GM21723 (cell line): Measurements from ENCODE around the gene PRPF40B.
"Not testable (repeated sequence)": the region's sequence is repeated elsewhere in the genome, so short reads cannot be mapped to it uniquely, and the experiment has no call there.

ENCODE experiments used
- ATAC-seq: cut with Tn5 transposase; IDR thresholded peaks from one replicate; pipeline ENCODE4 v1.9.1; 2021; ENCODE audit warnings: mild to moderate bottlenecking, moderate library complexity; ENCODE audit not compliant: unreplicated experiment

PRPF40B gene

DNA sequence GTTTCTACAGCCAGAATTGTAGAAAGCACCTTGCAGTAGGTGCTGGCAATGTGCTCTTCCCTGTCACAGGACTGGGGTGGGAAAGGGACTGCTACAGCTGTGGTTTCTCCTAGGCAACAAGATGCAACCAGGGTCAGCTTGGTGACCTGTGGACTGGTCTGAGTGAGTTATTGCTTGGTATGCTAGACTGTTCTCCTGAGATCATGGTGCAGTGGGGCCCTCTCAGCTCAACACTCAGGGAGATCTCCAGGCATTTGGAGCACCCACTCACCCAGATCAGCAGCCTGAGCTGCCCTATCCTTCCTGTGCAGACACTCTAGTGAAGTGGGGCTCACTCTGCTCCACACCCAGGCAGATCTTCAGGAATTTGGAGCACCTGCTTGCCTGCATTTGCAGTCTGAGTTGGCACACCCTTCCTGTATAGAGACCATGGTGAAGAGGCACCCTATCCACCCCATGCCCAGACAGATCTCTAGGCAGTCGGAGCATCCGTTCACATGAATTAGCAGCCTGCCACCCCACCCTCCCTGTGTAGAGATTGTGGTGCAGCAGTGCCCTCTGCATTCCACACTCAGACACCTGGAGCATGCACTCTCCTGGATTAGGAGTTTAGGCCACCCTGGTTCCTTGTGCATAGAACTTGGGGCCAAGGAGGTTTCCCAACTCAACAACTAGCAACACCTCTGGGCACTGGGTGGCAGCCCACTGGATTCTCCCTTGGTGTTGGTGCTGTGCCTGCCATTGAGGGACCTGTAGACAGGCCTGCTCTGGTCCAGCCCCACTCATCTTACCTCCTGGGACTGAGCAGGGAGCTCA, 14.1 kb upstream of the PRPF40B start:
- ATAC-seq, result no peak

DNA sequence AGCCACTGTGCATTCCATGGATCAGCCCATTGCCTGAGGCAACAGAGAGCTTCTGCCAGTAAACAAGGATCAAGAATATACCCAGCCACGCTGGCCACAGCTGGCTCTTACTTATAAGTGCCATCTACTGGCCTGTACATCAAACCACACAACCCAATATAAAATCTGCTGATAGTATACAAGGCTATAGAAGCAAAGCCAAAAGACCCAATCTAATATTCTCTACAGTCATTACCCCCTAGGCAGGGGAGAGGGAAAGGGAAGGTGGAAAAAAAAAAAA, 13.5 kb upstream of the PRPF40B start:
- no peak for ATAC-seq

DNA sequence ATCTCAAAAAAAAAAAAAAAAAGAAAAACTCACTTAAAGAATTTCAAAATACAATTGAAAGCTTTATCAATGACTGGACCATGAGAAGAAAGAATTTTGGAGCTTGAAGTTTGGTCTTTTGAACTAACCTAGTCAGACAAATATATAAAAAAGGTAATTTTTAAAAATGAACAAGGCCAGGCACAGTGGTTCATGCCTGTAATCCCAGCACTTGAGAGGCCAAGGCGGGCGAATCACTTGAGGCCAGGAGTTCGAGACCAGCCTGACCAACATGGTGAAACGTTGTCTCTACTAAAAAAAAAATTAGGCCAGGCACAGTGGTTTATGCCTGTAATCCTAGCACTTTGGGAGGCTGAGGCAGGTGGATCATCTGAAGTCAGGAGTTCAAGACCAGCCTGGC, 12.6 kb upstream of the PRPF40B start:
- not testable (repeated sequence) for ATAC-seq

DNA sequence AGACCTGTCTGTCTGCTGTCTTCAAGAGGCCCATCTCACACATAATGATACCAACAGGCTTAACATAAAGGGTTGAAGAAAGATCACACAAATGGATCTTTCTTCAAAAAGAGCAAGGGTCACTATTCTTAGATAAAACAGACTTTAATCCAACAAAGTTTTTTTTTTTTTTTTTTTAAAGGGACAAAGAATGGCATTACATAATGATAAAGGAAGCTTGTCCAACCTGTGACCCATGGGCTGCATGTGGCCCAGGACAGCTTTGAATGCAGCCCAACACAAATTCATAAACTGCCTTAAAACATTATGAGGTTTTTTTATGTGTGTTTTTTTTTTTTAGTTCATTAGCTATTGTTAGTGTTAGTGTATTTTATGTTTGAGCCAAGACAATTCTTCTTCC, 11.2 kb upstream of the PRPF40B start:
- no peak for ATAC-seq

DNA sequence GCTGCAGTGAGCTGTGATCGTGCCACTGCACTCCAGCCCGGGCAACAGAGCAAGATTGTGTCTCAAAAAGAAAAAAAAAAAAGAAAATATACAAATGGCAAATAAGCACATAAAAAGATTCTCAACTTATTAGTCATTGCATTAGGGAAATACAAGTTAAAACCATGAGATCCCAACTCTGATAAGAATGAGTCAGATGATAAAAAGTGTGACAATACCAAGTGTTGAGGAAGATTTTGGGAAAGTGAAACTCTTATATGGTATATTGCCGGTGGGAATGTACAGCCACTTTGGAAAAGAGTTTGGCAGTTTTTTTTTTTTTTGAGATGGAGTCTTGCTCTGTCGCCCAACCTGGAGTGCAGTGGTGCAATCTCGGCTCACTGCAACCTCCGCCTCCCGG, 7.6 kb upstream of the PRPF40B start:
- ATAC-seq, result no peak

DNA sequence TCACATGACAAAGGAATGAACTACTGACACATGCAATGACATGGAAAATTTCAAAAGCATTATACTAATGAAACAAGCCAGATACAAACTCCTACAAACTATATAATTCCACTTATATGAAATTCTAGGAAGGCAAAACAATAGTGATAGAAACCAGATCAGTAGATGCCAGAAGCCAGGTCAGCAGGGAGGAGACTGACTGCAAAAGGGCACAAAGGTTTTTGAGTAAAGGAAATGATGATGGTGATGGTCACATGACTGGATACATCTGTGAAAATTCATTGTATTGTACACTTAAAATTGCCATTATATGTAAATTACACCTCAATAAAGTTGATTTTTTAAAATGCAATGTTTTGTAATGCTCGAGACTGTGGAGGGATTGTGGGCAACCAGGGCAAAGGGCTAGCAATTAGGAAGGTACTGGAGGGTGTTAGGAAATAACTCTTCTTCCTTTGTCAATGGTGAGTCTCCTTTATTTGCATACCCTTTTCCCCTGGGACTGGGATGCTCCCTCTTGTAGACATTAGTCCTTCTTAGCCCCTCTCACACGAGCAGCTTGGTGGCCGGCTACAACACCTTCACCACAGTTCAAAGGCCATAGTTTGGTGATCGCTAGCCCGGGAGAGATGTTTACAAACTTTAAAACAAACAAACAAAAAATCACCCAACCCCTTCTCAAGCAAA, 6.7 kb upstream of the PRPF40B start:
- ATAC-seq, result no peak

DNA sequence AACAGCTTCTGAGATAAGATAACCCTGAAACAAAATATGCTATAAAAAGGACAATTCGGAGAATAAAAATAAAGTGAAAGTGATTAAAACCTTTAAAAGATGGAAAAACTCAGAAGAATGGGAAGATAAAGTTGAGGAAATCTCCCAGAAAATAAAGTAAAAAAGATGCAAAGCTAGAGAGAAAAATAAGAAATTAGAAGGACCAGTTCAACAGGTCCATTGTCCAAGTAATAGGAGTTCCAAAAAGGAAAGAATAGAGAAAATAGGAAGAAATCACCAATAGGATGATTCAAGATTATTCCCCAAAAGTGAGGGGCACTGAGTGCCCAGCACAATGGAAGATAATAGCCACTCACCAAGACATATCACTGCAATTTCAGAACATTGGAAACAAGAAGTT, 4.8 kb upstream of the PRPF40B start:
- no peak for ATAC-seq

DNA sequence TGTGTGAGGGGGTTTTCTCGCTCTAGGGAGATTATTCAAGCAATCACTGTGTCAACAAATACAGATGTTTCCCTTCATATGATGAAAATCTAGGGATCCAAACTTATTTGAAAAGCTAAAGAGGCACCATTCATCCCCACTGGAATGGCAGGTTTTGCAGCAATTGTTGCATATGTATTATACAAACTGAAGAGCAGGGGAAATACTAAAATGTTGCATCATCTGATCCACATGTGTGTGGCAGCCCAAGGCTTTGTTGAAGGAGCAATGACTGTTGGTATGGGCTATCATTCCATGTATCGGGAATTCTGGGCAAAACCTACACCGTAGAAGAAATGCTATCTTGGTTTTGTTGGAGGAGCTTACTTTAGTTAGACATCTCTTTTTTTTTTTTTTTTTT, 4.1 kb upstream of the PRPF40B start:
- ATAC-seq, result no peak

DNA sequence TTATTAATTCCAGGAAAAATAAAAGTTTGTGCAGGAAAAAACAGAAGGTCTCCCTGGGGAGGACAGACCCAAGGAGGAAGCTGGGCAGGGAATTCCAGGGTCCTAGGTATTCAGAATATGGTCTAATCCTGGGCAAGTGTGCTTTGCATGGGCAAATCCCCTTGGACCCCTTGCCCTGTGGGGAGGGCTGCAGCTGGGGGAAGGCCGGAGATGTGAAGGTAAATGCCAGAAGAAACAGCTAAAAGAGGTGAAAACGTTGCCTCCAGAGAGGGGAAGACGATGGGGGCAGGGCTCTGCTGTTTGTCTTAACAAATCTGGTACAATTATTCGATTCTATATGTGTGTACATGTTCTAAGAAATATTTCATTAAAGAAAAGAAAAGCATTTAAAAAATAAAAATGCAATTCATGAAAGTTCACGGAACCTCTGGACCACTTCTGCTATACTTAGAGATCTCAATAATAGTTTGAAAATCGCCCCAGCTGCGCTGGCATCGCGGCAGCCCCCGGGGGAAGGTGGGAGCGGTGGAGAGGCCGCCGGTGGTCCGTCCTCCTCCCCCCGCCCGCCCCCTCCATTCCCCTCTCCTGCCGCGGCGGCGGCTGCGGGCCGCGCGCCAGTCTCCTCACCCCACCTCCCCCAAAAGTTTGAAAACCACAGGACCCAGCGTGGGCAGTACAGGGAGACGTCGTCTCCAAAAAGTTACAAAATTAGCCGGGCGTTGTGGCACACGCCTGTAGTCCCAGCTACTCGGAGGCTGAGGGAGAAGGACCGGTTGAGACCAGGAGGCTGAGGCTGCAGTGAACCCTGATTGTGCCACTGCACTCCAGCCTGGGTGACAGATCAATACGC, 1.5 kb upstream of the PRPF40B start:
- ATAC-seq, result peak; percentile 23

DNA sequence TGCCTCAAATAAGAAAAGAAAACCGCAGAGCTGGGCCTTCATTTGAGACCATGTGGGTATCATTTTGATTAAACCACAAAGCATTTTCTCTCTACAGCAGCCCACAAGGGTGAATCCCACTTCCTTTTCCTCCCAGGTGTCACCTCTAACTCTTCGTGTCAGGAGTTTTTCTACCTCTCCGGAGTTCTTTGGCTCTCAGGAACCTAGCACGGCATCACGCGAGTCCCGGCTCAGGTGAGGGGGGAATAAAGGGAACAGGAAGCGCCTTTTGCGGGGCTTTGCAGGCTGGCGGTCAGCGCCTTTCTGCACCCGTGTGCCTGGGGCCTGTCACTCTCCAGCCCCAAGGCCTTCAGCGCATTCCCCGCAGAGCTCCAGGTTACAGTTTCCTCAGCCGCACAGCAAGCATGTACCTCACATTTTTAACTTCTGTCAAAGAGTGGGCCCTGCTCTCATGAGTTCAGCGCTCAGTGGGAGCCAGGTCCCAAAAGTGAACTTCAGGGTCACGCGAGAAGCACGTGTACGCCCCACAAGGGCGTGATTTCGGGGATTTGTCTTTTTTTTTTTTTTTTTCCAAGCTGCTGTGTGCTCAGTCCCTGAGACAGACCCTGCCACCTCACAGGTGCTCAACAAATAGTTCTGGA, 740 bp upstream of the PRPF40B start:
- peak; percentile 33 for ATAC-seq

DNA sequence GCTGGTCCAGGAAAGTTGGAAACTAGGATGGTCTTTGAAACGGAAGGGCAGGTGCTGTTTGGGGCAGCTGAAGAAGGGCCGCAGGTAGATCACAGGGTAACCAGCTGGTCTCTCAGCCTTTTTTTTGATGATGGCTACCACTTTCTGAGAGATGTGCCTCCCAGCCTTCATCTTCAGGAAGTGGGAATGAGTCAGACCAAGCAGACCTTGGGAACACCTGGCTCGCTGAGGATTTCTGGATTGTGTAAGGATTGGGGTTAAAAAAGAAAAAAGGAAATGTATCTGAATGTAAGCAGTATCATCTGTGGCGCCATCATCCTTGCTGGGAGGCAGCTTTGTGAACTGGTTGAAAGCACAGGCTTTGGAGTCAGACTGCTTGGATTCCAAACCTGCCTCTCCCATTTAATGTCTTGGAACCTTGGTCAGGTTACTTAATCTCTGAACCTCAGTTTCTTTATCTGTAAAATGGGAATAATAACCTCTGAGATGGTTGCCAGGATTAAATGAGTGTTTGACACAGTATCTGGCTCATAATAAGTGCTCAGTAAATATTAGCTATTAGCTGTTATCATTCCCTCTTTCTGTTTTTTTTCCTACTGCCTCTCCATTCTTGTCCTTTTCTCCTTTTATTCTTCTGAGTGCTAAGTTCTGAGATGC, 1.7 kb downstream of the PRPF40B start:
- no peak for ATAC-seq

DNA sequence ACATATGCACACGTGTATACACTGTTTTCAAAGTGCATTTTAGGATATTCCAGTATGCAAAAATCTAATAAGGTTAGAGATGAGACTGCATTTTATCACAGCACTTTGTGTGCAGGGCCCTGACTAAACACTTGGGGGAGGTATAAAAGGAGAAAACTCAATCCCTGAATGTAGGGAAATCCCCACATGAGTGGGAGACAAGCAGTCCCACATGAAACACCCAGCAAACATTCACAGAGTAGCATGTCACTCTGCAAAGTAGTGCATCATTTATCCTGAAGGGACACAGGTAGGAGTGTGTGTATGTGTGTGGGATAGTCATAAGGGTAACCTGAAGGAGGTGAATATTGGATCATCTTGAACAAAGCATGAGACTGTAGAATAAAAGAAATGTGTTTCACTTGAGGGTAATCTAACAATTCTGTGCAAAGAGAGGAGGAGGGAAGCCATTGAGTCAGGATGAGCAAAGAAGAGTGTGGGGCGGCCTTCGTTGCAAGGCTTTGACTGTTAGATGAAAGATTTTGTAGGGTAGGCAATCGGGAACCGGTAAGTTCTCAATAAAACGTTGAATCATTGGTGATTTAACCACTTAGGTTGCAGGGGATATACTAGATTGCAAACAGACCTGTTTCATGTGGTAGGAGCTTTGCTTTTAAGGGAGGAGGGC, 2.9 kb downstream of the PRPF40B start:
- no peak for ATAC-seq

DNA sequence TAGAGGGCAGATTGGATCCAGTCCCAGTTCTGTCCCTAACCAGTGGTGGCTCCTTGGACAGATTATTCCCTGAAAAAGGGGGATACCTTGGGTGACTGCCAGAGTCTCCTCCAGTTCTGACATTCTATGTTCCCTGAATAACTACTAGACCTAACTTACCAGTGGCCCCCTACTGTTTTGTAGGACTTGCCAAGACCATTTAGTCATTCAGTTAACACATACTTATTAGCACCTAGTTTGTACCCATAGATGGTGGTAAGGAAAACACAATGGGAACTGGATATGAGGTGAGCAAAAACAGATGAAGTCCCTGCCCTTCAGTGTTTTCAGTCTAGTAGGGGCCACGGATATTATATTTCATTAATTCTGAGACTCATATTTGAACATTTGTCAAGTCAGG, 3.5 kb downstream of the PRPF40B start:
- no peak for ATAC-seq

DNA sequence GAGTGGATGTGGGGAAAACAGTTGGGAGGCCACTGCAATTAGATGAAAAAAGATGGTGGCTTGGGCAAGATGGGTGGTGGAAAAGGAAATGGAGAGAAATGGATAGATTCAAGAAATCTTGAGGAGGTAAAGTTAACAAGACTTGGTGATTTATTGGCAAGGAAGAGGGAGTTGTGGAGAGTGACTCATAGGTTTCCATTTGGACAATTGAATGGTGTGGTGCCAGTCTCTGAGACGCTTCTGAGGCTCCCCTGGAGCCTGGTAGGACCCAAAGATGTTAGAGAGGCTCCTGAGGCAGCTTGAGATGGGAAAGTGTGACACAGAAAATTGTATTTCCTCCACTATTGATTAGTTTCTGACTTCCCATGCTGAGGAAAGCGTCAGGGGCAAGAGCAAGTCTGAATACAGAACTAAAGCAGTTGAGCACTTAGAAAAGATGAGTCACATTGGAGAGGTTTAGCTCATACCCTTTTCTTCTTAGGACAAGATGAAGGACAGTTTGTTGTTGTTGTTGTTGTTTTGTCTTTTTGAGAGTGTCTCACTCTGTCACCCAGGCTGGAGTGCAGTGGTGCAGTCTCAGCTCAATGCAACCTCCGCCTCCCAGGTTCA, 4.5 kb downstream of the PRPF40B start:
- no peak for ATAC-seq

DNA sequence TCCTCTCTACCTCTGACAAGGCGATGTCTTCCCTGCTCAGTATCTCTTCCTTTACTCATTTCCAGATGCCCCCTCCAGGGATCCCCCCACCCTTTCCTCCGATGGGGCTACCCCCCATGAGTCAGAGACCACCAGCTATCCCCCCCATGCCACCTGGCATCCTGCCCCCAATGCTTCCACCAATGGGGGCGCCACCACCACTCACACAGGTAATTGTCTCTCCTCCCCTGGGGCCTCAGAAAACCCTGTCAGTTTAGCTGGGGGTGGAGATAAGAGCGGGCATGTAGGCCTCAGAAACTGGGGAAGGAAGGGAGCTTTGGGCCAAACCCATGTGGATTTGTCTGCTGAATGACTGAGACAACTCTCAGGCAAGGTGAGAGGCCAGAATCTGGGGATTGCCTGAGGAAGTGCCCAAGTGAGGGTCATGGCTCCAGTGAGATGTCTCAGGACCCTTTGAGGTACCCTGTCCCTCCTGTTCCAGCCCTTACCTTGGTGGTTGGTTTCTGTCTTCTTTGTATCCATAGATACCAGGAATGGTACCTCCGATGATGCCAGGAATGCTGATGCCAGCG, 8.1 kb downstream of the PRPF40B start:
- ATAC-seq, result no peak

DNA sequence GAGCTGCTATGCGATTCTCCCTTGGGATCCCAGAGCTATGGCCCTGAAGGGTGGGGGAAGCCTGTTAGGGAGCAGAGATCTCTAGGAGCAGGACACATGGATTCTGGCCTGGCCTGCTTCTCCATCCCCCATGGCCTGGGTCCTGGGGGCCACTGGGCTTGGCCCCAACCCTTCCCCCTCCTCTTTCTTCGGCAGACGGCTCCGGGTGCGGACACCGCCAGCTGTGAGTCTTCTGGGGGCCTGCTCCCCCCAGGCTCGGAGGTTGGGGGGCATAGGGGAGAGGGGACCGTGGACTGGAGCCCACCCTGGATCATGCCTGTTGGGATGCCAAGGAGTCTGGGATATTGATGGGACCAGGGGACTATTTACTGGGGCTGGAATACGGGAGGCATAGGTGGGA, 9.0 kb downstream of the PRPF40B start:
- no peak for ATAC-seq

DNA sequence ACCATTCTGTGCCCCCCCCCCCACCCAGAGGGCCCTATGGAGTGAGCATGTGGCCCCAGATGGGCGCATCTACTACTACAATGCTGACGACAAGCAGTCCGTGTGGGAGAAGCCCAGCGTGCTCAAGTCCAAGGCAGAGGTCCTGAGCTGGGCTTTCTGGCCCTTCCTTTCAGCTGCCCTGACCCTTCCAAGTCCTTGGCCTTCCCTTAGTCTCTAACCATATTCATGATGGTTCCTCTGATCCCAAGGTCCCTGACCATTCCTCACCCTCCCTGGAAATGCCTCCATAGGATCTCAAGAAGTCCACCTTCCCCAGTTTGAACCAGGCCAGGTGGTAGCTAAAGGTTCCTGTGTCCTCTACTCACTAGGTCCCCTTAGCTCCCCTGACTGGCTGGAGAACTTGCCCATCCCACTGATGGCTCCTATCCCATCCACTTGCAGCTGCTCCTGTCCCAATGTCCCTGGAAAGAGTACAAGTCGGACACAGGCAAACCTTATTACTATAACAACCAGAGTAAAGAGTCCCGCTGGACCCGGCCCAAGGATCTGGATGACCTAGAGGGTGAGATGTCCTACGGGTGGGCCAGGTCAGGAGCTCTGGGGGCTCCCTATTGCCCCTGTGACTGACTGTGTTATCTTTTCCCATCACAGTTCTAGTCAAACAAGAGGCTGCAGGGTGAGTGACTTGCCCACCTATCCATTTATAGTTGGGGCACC, 9.8 kb downstream of the PRPF40B start:
- ATAC-seq, result no peak

DNA sequence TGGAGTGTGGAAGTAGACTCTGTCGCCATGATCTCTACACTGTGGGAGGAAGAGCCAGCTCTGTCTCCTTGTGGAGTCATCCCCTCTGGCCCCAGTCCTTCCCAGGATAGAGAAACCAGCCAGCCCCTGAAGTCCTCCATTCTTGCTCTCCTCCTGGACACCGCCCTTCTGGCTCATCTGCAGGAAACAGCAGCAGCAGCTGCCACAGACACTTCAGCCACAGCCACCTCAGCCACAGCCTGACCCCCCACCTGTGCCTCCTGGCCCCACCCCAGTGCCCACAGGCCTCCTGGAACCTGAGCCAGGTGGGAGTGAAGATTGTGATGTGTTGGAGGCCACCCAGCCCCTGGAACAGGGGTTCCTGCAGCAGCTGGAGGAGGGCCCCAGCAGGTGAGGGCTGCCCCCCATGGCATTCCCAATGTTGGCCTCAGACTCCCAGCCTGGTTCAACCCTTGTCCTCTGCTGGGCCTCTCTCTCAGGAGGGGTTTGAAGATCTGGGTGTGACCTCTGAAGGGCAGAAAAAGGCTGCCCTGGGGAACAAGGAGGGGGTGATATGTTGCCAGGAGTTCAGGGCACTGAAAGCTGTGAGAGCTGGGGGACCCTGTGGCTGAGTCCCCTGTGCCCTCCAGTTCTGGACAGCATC, 10.5 kb downstream of the PRPF40B start:
- no peak for ATAC-seq
